Measurements from ENCODE around the gene SESN1. TPM values are rescaled to one million over a fixed set of nuclear protein-coding genes. Genes with fewer than 3 reads are reported as not detected.

SESN1 gene
- total RNA-seq, 1 experiment from 2014 or later, result 30.2 TPM

- no peak overlapping the region for H3K4me3 Mint-ChIP-seq
- peak; percentile 80 for ATAC-seq
- H3K27me3 Mint-ChIP-seq (ENCODE audit: low read depth), result no peaks in the 10 kb centered on the region; the same call in 1 of the 2 replicates
- peak overlapping the region; percentile 59 for H3K27ac Mint-ChIP-seq
- peaks cover 12% of the 10 kb centered on the region for H3K9me3 Mint-ChIP-seq
- CTCF ChIA-PET, result interaction anchor here (1.0 kb wide), 1 partner anchor 44 kb away, joined by 3 read pairs; no protein-coding TSS in a partner anchor
- no peak for TF ChIP-seq NR2C2 (CRISPR knock-in tag; IDR thresholded peaks at IDR 0.05)
- TF ChIP-seq ATF1 (CRISPR knock-in tag; IDR thresholded peaks at IDR 0.05), result no peak
- TF ChIP-seq GABPB1 (CRISPR knock-in tag; IDR thresholded peaks at IDR 0.05), result no peak
- no peak for TF ChIP-seq ZNF121 (CRISPR knock-in tag; IDR thresholded peaks at IDR 0.05)
- no peak for TF ChIP-seq GRHL2 (CRISPR knock-in tag; IDR thresholded peaks at IDR 0.05; ENCODE audit: insufficient replicate concordance, severe bottlenecking)
- TF ChIP-seq CTCF (IDR thresholded peaks at IDR 0.05), result no peak
- TF ChIP-seq MYBL2 (CRISPR knock-in tag; IDR thresholded peaks at IDR 0.05), result no peak
- no peak for TF ChIP-seq ZMAT4 (CRISPR knock-in tag; IDR thresholded peaks at IDR 0.05)
- TF ChIP-seq RORB (CRISPR knock-in tag; IDR thresholded peaks at IDR 0.05), result no peak
- no peak for DNase-seq (ENCODE audit: low spot score)
- peaks cover 10% of the 10 kb centered on the region; the same call in 1 of the 2 replicates for H3K36me3 Mint-ChIP-seq
- peaks cover 16% of the 10 kb centered on the region for H3K4me1 Mint-ChIP-seq
- POLR2A ChIA-PET, result no interaction called here
These were observed 157.5 kb downstream of the SESN1 start for GRCh38 chr6:108937170-108937569.

Other genes starting within 250 kb of the SESN1 start
- 4.6 to 5.2 TPM (median 4.7 TPM) in 3 replicates for gene ARMC2, start 246.4 kb downstream of the SESN1 start, total RNA-seq (2021)
- gene CEP57L1, start 661 bp upstream of the SESN1 start, total RNA-seq (2021), result 12.2 to 13.3 TPM (median 13.1 TPM) in 3 replicates